Activated naive CD4-positive, alpha-beta T cell treated with anti-CD3 and anti-CD28 coated beads, Interleukin-2, amount 50 U/mL, for 72 hours (primary cell): ENCODE data around the gene RUFY3. TPM values are rescaled to one million over a fixed set of nuclear protein-coding genes. Genes with fewer than 3 reads are reported as not detected.

Source experiments
- ATAC-seq, 2 donors: fragments of 150-1000 bp; cut with Tn5 transposase; 2 replicates each; pipeline ENCODE4 v1.10.0; 2021; ENCODE audit warnings: mild to moderate bottlenecking in 2 of 2, moderate library complexity in 2 of 2
- DNase-seq, 2 donors: peaks; one replicate each; pipeline ENCODE4 v3.0.0; 2021 to 2022; ENCODE audit warnings: low spot score in 2 of 2
- H3K27ac Mint-ChIP-seq, 2 donors: one replicate each; pipeline ENCODE4 v1.8.0; 2022; ENCODE audit warnings: mild to moderate bottlenecking in 2 of 2, mixed read lengths in 2 of 2
- H3K36me3 Mint-ChIP-seq, 2 donors: one replicate each; pipeline ENCODE4 v1.8.0; 2022; ENCODE audit warnings: mixed read lengths in 2 of 2
- H3K9me3 Mint-ChIP-seq, 2 donors: one replicate each; pipeline ENCODE4 v1.8.0; 2022; ENCODE audit warnings: mixed read lengths in 2 of 2
- total RNA-seq, 2 donors: library from RNA; stranded (reverse); gene quantifications; one replicate each; pipeline ENCODE4 v1.2.3, GENCODE V29; 2022

Gene RUFY3
- total RNA-seq, 2 donors from 2014 or later: 16.0 to 23.5 TPM

GRCh38 chr4:70793626-70794025 is 71.9 kb downstream of the RUFY3 start:
- no peak overlapping the region for H3K27ac Mint-ChIP-seq
- H3K9me3 Mint-ChIP-seq: no peaks in the 10 kb centered on the region
- peaks cover 10 to 11% of the 10 kb centered on the region in 2 donors for H3K36me3 Mint-ChIP-seq
- ATAC-seq: no peak
- no peak for DNase-seq

- peak; percentile 95 to 99 for ATAC-seq
- peak overlapping the region in 1 of 2 donors; percentile 40 for H3K27ac Mint-ChIP-seq
- no peaks in the 10 kb centered on the region for H3K9me3 Mint-ChIP-seq
- peak in 1 of 2 donors; percentile 20 for DNase-seq
- H3K36me3 Mint-ChIP-seq: peaks cover 4 to 7% of the 10 kb centered on the region in 2 donors
These were observed 79.6 kb downstream of the RUFY3 start for GRCh38 chr4:70801265-70801809.

- DNase-seq: no peak
- ATAC-seq: no peak
- Mint-ChIP-seq H3K36me3 (no peaks in the 10 kb centered on the region), H3K27ac (no peak overlapping the region), H3K9me3 (no peaks in the 10 kb centered on the region)
These were observed 81.3 kb downstream of the RUFY3 start for GRCh38 chr4:70802928-70803580.

GRCh38 chr4:70808151-70808550 is 86.4 kb downstream of the RUFY3 start:
- no peak for ATAC-seq
- Mint-ChIP-seq H3K36me3 (no peaks in the 10 kb centered on the region), H3K27ac (no peak overlapping the region), H3K9me3 (no peaks in the 10 kb centered on the region)
- no peak for DNase-seq

- Mint-ChIP-seq H3K27ac (no peak overlapping the region), H3K9me3 (no peaks in the 10 kb centered on the region), H3K36me3 (peaks cover 7 to 25% of the 10 kb centered on the region in 2 donors)
- DNase-seq (no peak), ATAC-seq (no peak)
These were observed 93.6 kb downstream of the RUFY3 start for GRCh38 chr4:70815370-70815769.

GRCh38 chr4:70816894-70817293 is 95.1 kb downstream of the RUFY3 start:
- H3K36me3 Mint-ChIP-seq: peaks cover 8 to 27% of the 10 kb centered on the region in 2 donors
- no peaks in the 10 kb centered on the region for H3K9me3 Mint-ChIP-seq
- peak overlapping the region in 1 of 2 donors; percentile 64 for H3K27ac Mint-ChIP-seq
- no peak for ATAC-seq
- DNase-seq: no peak

- H3K27ac Mint-ChIP-seq: peak overlapping the region; percentile 64 to 77
- no peaks in the 10 kb centered on the region for H3K9me3 Mint-ChIP-seq
- DNase-seq (no peak), ATAC-seq (peak in 1 of 2 donors; percentile 60)
- peaks cover 13 to 27% of the 10 kb centered on the region in 2 donors for H3K36me3 Mint-ChIP-seq
These were observed 96.5 kb downstream of the RUFY3 start for GRCh38 chr4:70818173-70818855.

GRCh38 chr4:70818921-70819320 is 97.2 kb downstream of the RUFY3 start:
- Mint-ChIP-seq H3K27ac (peak overlapping the region in 1 of 2 donors; percentile 7), H3K9me3 (no peaks in the 10 kb centered on the region), H3K36me3 (peaks cover 13 to 27% of the 10 kb centered on the region in 2 donors)
- ATAC-seq (no peak), DNase-seq (no peak)

GRCh38 chr4:70829015-70829414 is 107.3 kb downstream of the RUFY3 start:
- no peaks in the 10 kb centered on the region for H3K9me3 Mint-ChIP-seq
- H3K36me3 Mint-ChIP-seq: peaks cover 34 to 48% of the 10 kb centered on the region in 2 donors
- ATAC-seq: no peak
- DNase-seq: no peak
- no peak overlapping the region for H3K27ac Mint-ChIP-seq

- H3K9me3 Mint-ChIP-seq: no peaks in the 10 kb centered on the region
- DNase-seq (no peak), ATAC-seq (peak in 1 of 2 donors; percentile 50)
- H3K27ac Mint-ChIP-seq: no peak overlapping the region
- peaks cover 33 to 48% of the 10 kb centered on the region in 2 donors for H3K36me3 Mint-ChIP-seq
These were observed 107.7 kb downstream of the RUFY3 start for GRCh38 chr4:70829492-70829891.

GRCh38 chr4:70830054-70830453 is 108.3 kb downstream of the RUFY3 start:
- DNase-seq (no peak), ATAC-seq (no peak)
- Mint-ChIP-seq H3K36me3 (peaks cover 28 to 42% of the 10 kb centered on the region in 2 donors), H3K9me3 (no peaks in the 10 kb centered on the region), H3K27ac (no peak overlapping the region)

- DNase-seq: no peak
- Mint-ChIP-seq H3K27ac (no peak overlapping the region), H3K9me3 (no peaks in the 10 kb centered on the region), H3K36me3 (peaks cover 22 to 32% of the 10 kb centered on the region in 2 donors)
- ATAC-seq: peak in 1 of 2 donors; percentile 37
These were observed 109.5 kb downstream of the RUFY3 start for GRCh38 chr4:70831293-70831692.

GRCh38 chr4:70833675-70834074 is 111.9 kb downstream of the RUFY3 start:
- Mint-ChIP-seq H3K36me3 (peaks cover 27 to 40% of the 10 kb centered on the region in 2 donors), H3K27ac (no peak overlapping the region), H3K9me3 (no peaks in the 10 kb centered on the region)
- ATAC-seq (no peak), DNase-seq (no peak)

GRCh38 chr4:70836081-70836480 is 114.3 kb downstream of the RUFY3 start:
- Mint-ChIP-seq H3K27ac (peak overlapping the region in 1 of 2 donors; percentile 76), H3K9me3 (no peaks in the 10 kb centered on the region), H3K36me3 (peaks cover 24 to 37% of the 10 kb centered on the region in 2 donors)
- ATAC-seq (no peak), DNase-seq (no peak)

GRCh38 chr4:70838204-70838603 is 116.4 kb downstream of the RUFY3 start:
- H3K9me3 Mint-ChIP-seq: no peaks in the 10 kb centered on the region
- no peak for ATAC-seq
- peak overlapping the region; percentile 94 to 96 for H3K27ac Mint-ChIP-seq
- peaks cover 16 to 28% of the 10 kb centered on the region in 2 donors for H3K36me3 Mint-ChIP-seq
- DNase-seq: no peak

GRCh38 chr4:70838666-70839588 is 117.2 kb downstream of the RUFY3 start:
- peak; percentile 60 to 72 for DNase-seq
- peaks cover 12 to 22% of the 10 kb centered on the region in 2 donors for H3K36me3 Mint-ChIP-seq
- peak; percentile 42 to 69 for ATAC-seq
- H3K9me3 Mint-ChIP-seq: no peaks in the 10 kb centered on the region
- peak overlapping the region; percentile 94 to 96 for H3K27ac Mint-ChIP-seq
